Progenitor cell of endocrine pancreas (in vitro differentiated cells): ENCODE data around the gene ZNF267. TPM values are rescaled to one million over a fixed set of nuclear protein-coding genes. Genes with fewer than 3 reads are reported as not detected.

Experiments
- DNase-seq: peaks from one replicate; pipeline ENCODE4 v3.0.0; 2021; ENCODE audit warnings: low spot score; ENCODE audit not compliant: unreplicated experiment
- H3K27ac Mint-ChIP-seq: 2 replicates; pipeline ENCODE4 v1.8.0; 2021; ENCODE audit warnings: mild to moderate bottlenecking, moderate library complexity, mixed read lengths
- H3K27me3 Mint-ChIP-seq: 2 replicates; pipeline ENCODE4 v1.8.0; 2021; ENCODE audit warnings: mixed read lengths
- H3K36me3 Mint-ChIP-seq: 2 replicates; pipeline ENCODE4 v1.8.0; 2022; ENCODE audit warnings: mixed read lengths; ENCODE audit not compliant: insufficient read depth
- H3K4me1 Mint-ChIP-seq: 2 replicates; pipeline ENCODE4 v1.8.0; 2021; ENCODE audit warnings: low read depth, mixed read lengths
- H3K4me3 Mint-ChIP-seq: 2 replicates; pipeline ENCODE4 v1.8.0; 2021; ENCODE audit warnings: low read depth, mild to moderate bottlenecking, moderate library complexity, mixed read lengths
- H3K9me3 Mint-ChIP-seq: 2 replicates; pipeline ENCODE4 v1.8.0; 2021; ENCODE audit warnings: low read depth, mixed read lengths
- total RNA-seq: library from RNA; stranded (reverse); gene quantifications from 2 replicates; pipeline ENCODE4 v1.2.1, GENCODE V29; 2021
- TF ChIP-seq, protein P1 (sequence below): fragments of 200-600 bp; sonication (generic); IDR thresholded peaks from one replicate; pipeline ENCODE4 v1.5.0; 2021; ENCODE audit warnings: antibody characterized with exemption, mild to moderate bottlenecking; ENCODE audit not compliant: unreplicated experiment

ZNF267 gene
- total RNA-seq, 1 donor from 2014 or later = 15.3 TPM

DNA sequence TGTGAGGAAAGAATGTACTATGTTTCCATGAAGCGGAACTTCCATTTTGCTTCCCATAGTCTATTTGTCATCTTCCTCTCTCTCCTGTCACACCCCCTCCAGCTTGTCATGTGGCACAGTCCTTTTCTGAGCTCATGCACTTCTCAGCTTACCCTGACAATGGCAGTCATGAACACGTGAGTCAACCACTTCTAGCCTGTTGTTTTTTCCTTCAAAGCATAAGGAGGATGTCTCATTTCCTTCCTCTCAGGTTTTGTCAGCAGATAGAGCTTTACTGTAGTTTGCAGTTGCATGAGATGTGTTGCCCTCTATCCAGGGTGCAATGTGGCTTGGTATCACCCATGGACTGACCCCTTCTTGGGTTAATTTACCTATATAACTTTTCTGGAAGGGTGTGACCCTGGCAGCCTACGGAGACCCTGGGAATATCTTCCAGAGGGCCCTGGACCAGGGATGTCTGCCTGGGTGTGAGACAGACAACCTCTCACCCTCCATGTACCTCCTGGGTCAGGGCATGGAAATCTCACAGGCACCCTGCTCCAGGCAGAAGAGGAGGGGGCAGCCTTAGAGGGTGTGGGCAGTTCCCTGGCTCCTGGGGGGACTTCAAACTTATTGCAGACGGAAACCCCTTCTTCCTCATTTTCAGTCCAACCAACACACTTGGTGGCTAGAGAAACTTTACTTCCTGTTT, 4.0 kb upstream of the ZNF267 start:
- H3K27me3 Mint-ChIP-seq = peaks cover 51% of the 10 kb centered on the region
- DNase-seq = no peak
- no peaks in the 10 kb centered on the region for H3K36me3 Mint-ChIP-seq

DNA sequence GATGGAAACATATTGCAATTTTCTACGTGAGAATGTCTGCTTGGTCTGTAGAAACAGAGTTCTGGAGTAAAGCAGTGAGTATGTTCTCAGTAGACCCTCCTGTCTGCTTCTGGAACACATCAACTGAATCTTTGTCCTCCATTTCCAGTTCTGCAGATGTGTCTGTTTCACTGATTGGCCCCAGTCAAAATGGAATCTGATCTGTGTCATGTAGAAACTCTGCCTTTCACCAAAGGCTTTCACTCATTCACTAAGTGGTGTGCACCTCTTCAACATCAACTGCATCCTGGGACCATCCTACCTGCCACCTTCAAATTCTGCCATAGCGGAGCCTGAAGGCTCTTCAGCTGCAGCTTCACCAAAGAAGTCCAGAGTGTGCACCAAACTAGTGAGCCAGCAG, 2.8 kb upstream of the ZNF267 start:
- H3K27me3 Mint-ChIP-seq = peaks cover 41% of the 10 kb centered on the region
- H3K4me1 Mint-ChIP-seq = peaks cover 18% of the 10 kb centered on the region
- no peak for DNase-seq
- no peaks in the 10 kb centered on the region for H3K9me3 Mint-ChIP-seq
- no peak overlapping the region for H3K4me3 Mint-ChIP-seq
- TF ChIP-seq, protein P1, sequence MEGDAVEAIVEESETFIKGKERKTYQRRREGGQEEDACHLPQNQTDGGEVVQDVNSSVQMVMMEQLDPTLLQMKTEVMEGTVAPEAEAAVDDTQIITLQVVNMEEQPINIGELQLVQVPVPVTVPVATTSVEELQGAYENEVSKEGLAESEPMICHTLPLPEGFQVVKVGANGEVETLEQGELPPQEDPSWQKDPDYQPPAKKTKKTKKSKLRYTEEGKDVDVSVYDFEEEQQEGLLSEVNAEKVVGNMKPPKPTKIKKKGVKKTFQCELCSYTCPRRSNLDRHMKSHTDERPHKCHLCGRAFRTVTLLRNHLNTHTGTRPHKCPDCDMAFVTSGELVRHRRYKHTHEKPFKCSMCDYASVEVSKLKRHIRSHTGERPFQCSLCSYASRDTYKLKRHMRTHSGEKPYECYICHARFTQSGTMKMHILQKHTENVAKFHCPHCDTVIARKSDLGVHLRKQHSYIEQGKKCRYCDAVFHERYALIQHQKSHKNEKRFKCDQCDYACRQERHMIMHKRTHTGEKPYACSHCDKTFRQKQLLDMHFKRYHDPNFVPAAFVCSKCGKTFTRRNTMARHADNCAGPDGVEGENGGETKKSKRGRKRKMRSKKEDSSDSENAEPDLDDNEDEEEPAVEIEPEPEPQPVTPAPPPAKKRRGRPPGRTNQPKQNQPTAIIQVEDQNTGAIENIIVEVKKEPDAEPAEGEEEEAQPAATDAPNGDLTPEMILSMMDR = no peak
- H3K27ac Mint-ChIP-seq = no peak overlapping the region
- H3K36me3 Mint-ChIP-seq = no peaks in the 10 kb centered on the region

More for the DNA sequence above, 4.0 kb upstream of the ZNF267 start:
- no peak overlapping the region for H3K27ac Mint-ChIP-seq
- H3K4me3 Mint-ChIP-seq = no peak overlapping the region
- TF ChIP-seq, protein P1 = no peak
- no peaks in the 10 kb centered on the region for H3K9me3 Mint-ChIP-seq
- H3K4me1 Mint-ChIP-seq = peaks cover 7% of the 10 kb centered on the region

GRCh38 chr16:31871510-31871909, 2.1 kb upstream of the ZNF267 start:
- H3K27ac Mint-ChIP-seq = no peak overlapping the region

GRCh38 chr16:31872201-31872600, 1.4 kb upstream of the ZNF267 start:
- H3K9me3 Mint-ChIP-seq = no peaks in the 10 kb centered on the region
- H3K4me1 Mint-ChIP-seq = peaks cover 30% of the 10 kb centered on the region
- peaks cover 30% of the 10 kb centered on the region for H3K27me3 Mint-ChIP-seq
- H3K27ac Mint-ChIP-seq = no peak overlapping the region
- H3K36me3 Mint-ChIP-seq = no peaks in the 10 kb centered on the region
- no peak for DNase-seq
- no peak overlapping the region for H3K4me3 Mint-ChIP-seq
- TF ChIP-seq, protein P1 = no peak

More at GRCh38 chr16:31871510-31871909, 2.1 kb upstream of the ZNF267 start:
- DNase-seq = no peak
- no peak overlapping the region for H3K4me3 Mint-ChIP-seq
- H3K4me1 Mint-ChIP-seq = peaks cover 23% of the 10 kb centered on the region
- H3K9me3 Mint-ChIP-seq = no peaks in the 10 kb centered on the region
- H3K27me3 Mint-ChIP-seq = peaks cover 36% of the 10 kb centered on the region
- TF ChIP-seq, protein P1 = no peak
- H3K36me3 Mint-ChIP-seq = no peaks in the 10 kb centered on the region

GRCh38 chr16:31874366-31875111, 932 bp downstream of the ZNF267 start:
- H3K9me3 Mint-ChIP-seq = no peaks in the 10 kb centered on the region
- H3K36me3 Mint-ChIP-seq = peaks cover 2% of the 10 kb centered on the region
- TF ChIP-seq, protein P1 = no peak
- peak overlapping the region; percentile 99 for H3K27ac Mint-ChIP-seq
- peaks cover 16% of the 10 kb centered on the region for H3K27me3 Mint-ChIP-seq
- DNase-seq = no peak
- H3K4me3 Mint-ChIP-seq = peak overlapping the region; percentile 95
- H3K4me1 Mint-ChIP-seq = peaks cover 43% of the 10 kb centered on the region
